ENCODE measurements around the gene PLEKHG5.

- TF ChIP-seq EZH2 (IDR thresholded peaks at IDR 0.05; ENCODE audit: borderline replicate concordance, low read depth, low read length, poor library complexity, severe bottlenecking) = no peak
- TF ChIP-seq, protein P1, sequence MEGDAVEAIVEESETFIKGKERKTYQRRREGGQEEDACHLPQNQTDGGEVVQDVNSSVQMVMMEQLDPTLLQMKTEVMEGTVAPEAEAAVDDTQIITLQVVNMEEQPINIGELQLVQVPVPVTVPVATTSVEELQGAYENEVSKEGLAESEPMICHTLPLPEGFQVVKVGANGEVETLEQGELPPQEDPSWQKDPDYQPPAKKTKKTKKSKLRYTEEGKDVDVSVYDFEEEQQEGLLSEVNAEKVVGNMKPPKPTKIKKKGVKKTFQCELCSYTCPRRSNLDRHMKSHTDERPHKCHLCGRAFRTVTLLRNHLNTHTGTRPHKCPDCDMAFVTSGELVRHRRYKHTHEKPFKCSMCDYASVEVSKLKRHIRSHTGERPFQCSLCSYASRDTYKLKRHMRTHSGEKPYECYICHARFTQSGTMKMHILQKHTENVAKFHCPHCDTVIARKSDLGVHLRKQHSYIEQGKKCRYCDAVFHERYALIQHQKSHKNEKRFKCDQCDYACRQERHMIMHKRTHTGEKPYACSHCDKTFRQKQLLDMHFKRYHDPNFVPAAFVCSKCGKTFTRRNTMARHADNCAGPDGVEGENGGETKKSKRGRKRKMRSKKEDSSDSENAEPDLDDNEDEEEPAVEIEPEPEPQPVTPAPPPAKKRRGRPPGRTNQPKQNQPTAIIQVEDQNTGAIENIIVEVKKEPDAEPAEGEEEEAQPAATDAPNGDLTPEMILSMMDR (conservative IDR thresholded peaks at IDR 0.05; ENCODE audit: low read depth, low read length) = no peak
Measured at GRCh38 chr1:6517435-6517851, 26.0 kb upstream of the PLEKHG5 start.
